Retinal pigment epithelial cell (primary cell): Measurements from ENCODE around the gene SPEM3.

Experiments used
- DNase-seq: peaks from one replicate; pipeline ENCODE4 v3.0.0-alpha.2; 2010; ENCODE audit warnings: low read depth
- H3K4me3 ChIP-seq: 2 replicates; pipeline ENCODE4 v1.5.1; 2011; ENCODE audit warnings: mild to moderate bottlenecking, low read length, control low read depth, moderate library complexity
- CTCF ChIP-seq: conservative IDR thresholded peaks from 2 replicates; pipeline ENCODE4 v1.5.1; 2011; ENCODE audit warnings: low read depth, low read length, control low read depth, inconsistent platforms

Gene SPEM3

GRCh38 chr17:7462474-7463371 lies 34.1 kb downstream of the SPEM3 start:
- H3K4me3 ChIP-seq: no peak overlapping the region
- no peak for DNase-seq
- TF ChIP-seq CTCF: no peak

DNA sequence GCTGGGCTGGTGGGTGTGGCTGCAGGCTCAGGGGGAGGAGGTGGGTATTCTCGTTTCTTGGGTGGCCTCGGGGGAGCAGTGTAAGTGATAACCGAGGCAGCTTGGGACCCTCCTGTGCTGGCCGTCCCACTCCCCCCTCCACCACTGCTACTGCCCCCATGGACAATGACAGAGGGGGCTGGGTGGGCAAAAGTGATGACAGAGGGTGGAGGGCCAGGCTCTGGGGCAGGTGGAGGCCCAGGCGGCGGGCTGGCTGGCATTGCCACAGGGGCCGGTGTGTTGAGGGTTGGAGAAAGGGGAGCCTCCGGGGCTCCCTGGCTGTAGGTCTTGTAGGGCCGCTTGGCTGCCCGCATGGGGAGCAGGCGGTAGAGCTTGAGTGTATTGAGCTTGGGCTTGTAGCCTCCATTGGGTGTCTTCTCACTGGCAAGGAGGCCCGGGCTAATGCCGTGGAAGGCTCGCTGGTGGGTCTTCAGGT lies 34.8 kb downstream of the SPEM3 start:
- no peak overlapping the region for H3K4me3 ChIP-seq
- no peak for TF ChIP-seq CTCF
- no peak for DNase-seq

- H3K4me3 ChIP-seq: no peak overlapping the region
- no peak for TF ChIP-seq CTCF
- no peak for DNase-seq
Observed at GRCh38 chr17:7464081-7464480, 35.4 kb downstream of the SPEM3 start.

GRCh38 chr17:7465597-7466275 lies 37.1 kb downstream of the SPEM3 start:
- no peak for TF ChIP-seq CTCF
- no peak overlapping the region for H3K4me3 ChIP-seq
- DNase-seq: no peak

DNA sequence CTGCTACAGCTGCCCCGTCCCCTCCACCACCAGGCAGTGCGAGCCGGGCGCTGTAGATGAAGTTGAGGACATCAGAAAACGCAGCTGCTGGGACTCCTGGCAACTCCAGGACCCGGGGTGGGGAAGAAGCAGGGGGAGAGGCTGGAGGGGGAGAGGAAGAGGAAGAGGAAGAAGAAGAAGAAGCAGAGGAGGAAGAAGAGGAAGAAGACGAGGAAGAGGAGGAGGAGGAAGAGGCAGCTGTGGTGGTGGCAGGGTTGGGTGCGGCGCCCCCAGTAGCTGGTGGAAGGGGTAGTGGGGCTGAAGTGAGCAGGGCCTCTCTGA lies 37.6 kb downstream of the SPEM3 start:
- no peak overlapping the region for H3K4me3 ChIP-seq
- DNase-seq: no peak
- TF ChIP-seq CTCF: no peak

- no peak for TF ChIP-seq CTCF
- no peak overlapping the region for H3K4me3 ChIP-seq
- DNase-seq: no peak
Observed at GRCh38 chr17:7466639-7467341, 38.1 kb downstream of the SPEM3 start.

- no peak for TF ChIP-seq CTCF
- H3K4me3 ChIP-seq: no peak overlapping the region
- DNase-seq: no peak
Observed at GRCh38 chr17:7467498-7467897, 38.8 kb downstream of the SPEM3 start.
